Middle frontal gyrus (tissue), 1 donor: ENCODE results near the gene SERPIND1.

Experiments used
- DNase-seq: peaks from one replicate; pipeline ENCODE4 v3.0.0-alpha.2; 2015; ENCODE audit warnings: low spot score; ENCODE audit errors: extremely low spot score

SERPIND1 gene

DNA sequence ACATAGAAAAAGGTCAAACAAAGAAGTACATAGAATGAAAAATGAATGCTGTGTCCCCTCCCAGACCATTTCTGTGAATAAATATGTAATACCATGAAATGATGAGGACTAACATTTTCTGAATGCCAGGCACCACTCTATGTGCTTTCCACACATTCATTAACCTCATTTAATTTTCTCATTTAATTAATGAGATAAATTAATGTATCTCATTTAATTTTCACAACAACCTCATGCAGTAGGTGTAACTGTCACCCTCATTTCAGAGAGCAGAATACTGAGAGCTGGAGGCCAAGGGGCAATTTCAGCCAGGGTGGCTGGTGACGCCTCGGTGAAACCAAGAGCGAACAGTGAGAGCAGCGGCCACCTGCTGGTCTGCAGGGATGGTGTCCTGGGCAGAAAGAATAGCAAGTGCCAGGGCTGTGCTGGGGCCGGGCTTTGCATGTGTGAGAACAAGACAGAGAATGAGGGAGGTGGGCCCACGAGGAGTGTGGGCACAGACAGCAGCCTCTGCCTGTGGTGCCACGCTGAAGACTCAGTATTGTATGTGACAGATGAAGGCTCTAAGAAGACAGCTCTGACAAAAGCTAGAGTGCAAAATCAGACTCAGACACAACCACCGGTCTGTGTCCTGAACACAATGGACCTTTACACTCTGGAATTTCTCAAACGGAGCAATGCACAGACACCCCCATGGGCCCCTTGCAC is 1.8 kb upstream of the SERPIND1 start:
- no peak for DNase-seq

- DNase-seq, result no peak
Measured at GRCh38 chr22:20774882-20775281, 969 bp downstream of the SERPIND1 start.

GRCh38 chr22:20775342-20775895 is 1.5 kb downstream of the SERPIND1 start:
- DNase-seq, result no peak

- no peak for DNase-seq
Measured at GRCh38 chr22:20776624-20777405, 2.9 kb downstream of the SERPIND1 start.

DNA sequence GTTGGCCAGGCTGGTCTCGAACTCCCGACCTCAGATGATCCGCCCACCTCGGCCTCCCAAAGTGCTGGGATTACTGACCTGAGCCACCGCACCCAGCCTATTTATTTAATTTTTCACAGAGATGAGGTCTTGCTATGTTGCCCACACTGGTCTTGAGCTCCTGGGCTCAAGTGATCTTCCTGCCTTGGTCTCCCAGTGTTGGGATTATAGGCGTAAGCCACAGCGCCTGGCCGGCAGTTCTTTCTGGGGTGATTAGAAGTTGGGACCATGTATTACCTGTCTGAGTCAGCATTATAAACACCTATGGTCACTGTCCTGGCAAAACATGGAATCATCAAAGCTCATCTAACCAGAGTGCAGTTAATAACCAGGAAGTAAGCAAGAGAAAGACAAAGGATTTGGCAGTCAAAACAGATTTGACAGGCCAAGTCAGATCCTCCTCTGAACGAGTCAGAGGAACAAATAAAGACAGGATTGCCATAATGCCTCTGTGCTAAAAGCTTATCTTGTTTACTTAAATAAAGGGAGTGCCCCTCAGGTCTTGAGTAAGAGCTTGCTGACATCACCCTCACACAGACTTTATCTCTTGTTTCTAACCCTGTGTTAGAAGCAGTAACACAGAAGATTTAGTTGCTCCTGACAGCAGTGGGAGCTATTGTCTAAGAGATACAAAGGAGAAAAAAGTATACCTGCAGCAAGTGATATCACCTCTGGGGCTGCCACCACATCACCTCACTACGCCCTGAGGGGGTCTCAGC is 3.7 kb downstream of the SERPIND1 start:
- no peak for DNase-seq

DNA sequence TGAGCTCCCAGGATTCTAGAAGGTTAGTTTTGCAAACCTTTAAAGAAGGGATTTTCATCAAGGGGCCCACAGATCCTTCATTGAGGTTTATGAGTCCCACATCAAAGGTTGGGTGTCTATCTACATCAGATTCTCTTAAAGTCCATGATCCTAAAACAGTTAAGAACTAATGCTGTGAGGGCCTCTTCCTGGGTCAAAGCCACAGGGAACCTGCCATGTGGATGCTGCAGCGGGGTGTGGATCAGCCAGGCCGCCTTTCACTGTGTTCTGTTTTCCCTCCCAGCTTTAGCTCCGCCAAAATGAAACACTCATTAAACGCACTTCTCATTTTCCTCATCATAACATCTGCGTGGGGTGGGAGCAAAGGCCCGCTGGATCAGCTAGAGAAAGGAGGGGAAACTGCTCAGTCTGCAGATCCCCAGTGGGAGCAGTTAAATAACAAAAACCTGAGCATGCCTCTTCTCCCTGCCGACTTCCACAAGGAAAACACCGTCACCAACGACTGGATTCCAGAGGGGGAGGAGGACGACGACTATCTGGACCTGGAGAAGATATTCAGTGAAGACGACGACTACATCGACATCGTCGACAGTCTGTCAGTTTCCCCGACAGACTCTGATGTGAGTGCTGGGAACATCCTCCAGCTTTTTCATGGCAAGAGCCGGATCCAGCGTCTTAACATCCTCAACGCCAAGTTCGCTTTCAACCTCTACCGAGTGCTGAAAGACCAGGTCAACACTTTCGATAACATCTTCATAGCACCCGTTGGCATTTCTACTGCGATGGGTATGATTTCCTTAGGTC is 5.3 kb downstream of the SERPIND1 start:
- DNase-seq, result no peak

DNA sequence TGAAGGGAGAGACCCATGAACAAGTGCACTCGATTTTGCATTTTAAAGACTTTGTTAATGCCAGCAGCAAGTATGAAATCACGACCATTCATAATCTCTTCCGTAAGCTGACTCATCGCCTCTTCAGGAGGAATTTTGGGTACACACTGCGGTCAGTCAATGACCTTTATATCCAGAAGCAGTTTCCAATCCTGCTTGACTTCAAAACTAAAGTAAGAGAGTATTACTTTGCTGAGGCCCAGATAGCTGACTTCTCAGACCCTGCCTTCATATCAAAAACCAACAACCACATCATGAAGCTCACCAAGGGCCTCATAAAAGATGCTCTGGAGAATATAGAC is 5.9 kb downstream of the SERPIND1 start:
- DNase-seq, result no peak

DNA sequence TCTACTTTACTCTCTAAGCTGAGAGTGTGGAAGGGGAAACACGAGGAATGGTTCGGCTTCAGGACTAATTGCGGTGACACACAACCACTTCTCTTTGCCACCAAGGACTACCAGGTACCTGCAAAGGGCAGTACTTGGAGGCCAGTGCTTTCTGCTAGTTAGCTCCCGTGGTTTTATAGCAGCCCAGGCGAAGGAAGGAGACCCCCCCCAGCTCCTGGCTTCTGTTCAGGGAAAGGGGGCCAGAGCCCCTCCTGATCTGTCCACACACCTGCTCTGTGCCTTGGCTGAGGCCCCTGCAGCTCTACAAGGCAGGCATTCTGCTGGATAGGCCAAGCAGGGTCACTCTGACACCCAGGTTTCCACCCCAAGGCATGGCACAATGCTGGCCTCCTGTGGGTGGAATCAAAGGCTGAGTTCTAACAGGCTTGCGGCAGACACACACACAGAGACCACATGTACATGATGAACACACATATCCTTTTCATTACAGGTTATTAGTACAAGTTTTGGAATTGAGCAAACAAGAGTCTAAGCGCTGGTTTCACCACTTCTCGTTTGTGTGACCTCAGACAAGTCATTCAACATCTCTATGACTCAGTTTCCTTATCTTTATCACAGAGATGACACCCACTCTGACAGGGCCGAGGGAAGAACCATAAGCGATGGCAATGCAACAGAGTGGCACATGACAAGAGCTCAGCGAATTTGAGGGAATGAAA is 7.5 kb downstream of the SERPIND1 start:
- DNase-seq, result no peak

- DNase-seq, result no peak
Measured at GRCh38 chr22:20782083-20782482, 8.2 kb downstream of the SERPIND1 start.

DNA sequence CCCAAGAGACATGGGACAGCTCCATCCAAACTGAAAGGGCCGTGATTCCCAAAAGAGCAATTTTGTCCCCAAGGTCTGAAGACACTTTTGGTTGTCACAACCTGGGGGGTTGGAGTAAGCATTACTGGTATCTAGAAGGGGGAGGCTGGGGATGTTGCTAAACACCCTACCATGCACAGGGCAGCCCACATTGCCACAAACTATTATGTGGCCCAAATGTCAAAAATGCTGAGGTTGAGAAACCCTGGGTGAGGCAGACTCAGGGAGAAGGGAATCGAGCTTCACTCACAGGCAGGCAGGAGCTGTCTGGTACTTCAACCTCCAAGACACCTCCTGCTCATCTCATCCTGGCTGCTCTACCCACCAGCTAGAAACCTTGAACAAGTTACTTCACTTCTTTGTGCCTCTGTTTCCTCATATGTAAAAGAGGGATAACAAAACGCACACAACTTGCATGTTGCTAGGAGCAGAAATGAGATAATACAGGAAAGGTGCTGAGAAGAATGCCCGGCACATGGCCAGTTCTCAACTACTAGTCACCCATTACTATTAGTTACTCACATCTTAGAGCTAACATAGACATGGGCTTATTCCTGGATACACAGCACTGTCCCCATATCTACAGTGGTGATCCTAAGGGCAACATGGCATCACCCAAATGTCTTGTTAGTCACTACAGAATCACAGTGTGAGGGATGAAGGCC is 8.8 kb downstream of the SERPIND1 start:
- no peak for DNase-seq

DNA sequence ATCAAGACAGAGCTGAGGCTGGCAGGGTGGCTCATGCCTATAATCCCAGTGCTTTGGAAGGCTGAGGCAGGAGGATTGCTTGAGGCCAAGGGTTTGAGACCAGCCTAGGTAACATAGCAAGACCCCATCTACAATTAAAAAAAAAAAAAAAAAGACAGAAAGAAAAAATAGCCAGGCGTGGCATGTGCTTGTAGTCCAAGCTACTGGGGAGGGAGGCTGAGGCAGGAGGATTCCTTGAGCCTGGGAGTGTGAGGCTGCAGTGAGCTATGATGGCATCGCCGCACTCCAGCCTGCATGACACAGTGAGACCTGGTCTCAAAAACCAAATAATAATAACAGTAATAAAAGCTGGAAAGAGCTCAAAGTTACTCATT is 9.4 kb downstream of the SERPIND1 start:
- no peak for DNase-seq

GRCh38 chr22:20783844-20784723 is 10.2 kb downstream of the SERPIND1 start:
- DNase-seq, result peak; percentile 42

DNA sequence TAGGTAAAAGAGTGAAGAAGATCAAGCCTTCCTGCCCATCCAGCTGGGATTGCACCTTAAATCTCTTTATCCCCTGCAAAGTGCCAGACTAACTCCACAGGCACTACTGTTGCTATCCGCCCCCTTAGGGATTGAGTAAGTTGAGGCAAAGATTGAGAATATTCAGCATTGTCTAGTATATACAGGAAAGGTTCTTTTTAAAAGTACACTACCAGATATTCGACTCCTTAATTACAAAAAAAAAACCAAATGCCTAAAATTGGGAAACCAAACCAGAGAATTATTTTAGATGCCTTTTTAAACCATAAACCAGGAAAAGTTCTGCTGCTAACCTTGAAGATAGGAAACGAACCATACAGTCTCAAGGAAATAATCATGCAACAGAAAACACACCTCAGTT is 11.5 kb downstream of the SERPIND1 start:
- DNase-seq, result no peak

DNA sequence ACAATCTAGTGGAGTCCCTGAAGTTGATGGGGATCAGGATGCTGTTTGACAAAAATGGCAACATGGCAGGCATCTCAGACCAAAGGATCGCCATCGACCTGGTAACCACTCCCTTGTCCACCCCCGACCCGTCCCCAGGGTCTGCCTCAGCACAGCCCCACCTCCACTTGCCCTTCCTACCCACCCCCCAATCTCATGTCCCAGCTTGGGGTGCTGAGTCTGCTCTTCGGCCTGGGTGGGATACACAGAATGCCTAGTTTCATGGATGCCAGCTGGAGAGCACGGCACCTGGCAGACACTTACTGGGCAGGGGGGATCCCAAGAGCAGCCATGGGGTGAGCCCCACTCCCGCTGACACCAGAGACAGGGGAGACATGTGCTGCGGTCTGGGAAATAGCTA is 12.1 kb downstream of the SERPIND1 start:
- no peak for DNase-seq

DNA sequence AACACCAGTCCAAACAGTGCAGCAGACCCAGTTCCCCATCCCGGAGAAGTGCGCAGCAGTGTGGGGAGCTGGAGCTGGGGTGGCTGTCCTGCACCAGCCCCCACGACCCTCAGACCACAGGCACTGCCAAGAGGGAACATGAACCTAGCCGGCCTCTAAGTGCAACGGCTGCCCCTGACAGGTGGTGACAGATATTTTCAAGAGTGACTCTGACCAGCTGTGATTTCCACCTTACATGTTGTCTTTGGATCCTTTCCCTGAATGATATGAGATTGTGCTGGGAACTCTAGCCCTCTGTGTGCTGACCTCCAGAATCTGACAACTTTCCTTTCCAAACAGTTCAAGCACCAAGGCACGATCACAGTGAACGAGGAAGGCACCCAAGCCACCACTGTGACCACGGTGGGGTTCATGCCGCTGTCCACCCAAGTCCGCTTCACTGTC is 12.6 kb downstream of the SERPIND1 start:
- no peak for DNase-seq

DNA sequence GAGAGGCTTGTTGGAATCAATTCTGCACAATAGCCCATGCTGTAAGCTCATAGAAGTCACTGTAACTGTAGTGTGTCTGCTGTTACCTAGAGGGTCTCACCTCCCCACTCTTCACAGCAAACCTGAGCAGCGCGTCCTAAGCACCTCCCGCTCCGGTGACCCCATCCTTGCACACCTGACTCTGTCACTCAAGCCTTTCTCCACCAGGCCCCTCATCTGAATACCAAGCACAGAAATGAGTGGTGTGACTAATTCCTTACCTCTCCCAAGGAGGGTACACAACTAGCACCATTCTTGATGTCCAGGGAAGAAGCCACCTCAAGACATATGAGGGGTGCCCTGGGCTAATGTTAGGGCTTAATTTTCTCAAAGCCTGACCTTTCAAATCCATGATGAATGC is 13.3 kb downstream of the SERPIND1 start:
- DNase-seq, result no peak

- DNase-seq, result no peak
Measured at GRCh38 chr22:20787746-20788626, 14.1 kb downstream of the SERPIND1 start.
